ENCODE results near the gene TBC1D32.
"Not testable (repeated sequence)": the region's sequence is repeated elsewhere in the genome, so short reads cannot be mapped to it uniquely, and the experiment has no call there.

TBC1D32 gene

GRCh38 chr6:121330516-121330915, 3.8 kb downstream of the TBC1D32 start:
- DNase-seq: no peak

GRCh38 chr6:121321282-121321681, 13.0 kb downstream of the TBC1D32 start:
- no peak for DNase-seq

GRCh38 chr6:121319603-121320002, 14.7 kb downstream of the TBC1D32 start:
- no peak for DNase-seq

- DNase-seq: no peak
Observed at GRCh38 chr6:121319112-121319553, 15.1 kb downstream of the TBC1D32 start.

- no peak for DNase-seq
Observed at GRCh38 chr6:121314381-121315112, 19.7 kb downstream of the TBC1D32 start.

- DNase-seq: not testable (repeated sequence)
Observed at GRCh38 chr6:121311814-121312213, 22.5 kb downstream of the TBC1D32 start.

GRCh38 chr6:121310495-121310894, 23.8 kb downstream of the TBC1D32 start:
- DNase-seq: no peak

- no peak for DNase-seq
Observed at GRCh38 chr6:121309768-121310469, 24.4 kb downstream of the TBC1D32 start.

- no peak for DNase-seq
Observed at GRCh38 chr6:121305957-121306607, 28.2 kb downstream of the TBC1D32 start.

- DNase-seq: no peak
Observed at GRCh38 chr6:121302882-121303281, 31.4 kb downstream of the TBC1D32 start.

GRCh38 chr6:121301156-121301555, 33.1 kb downstream of the TBC1D32 start:
- not testable (repeated sequence) for DNase-seq

GRCh38 chr6:121297694-121298093, 36.6 kb downstream of the TBC1D32 start:
- no peak for DNase-seq

- no peak for DNase-seq
Observed at GRCh38 chr6:121285041-121285440, 49.2 kb downstream of the TBC1D32 start.

GRCh38 chr6:121274666-121275295, 59.5 kb downstream of the TBC1D32 start:
- no peak for DNase-seq

- no peak for DNase-seq
Observed at GRCh38 chr6:121263742-121264141, 70.5 kb downstream of the TBC1D32 start.

- DNase-seq: no peak
Observed at GRCh38 chr6:121260651-121261102, 73.6 kb downstream of the TBC1D32 start.

GRCh38 chr6:121247386-121247785, 86.9 kb downstream of the TBC1D32 start:
- no peak for DNase-seq

GRCh38 chr6:121242386-121242785, 91.9 kb downstream of the TBC1D32 start:
- DNase-seq: no peak

- no peak for DNase-seq
Observed at GRCh38 chr6:121237859-121238258, 96.4 kb downstream of the TBC1D32 start.

GRCh38 chr6:121236984-121237383, 97.3 kb downstream of the TBC1D32 start:
- DNase-seq: no peak

GRCh38 chr6:121235386-121235785, 98.9 kb downstream of the TBC1D32 start:
- DNase-seq: no peak

GRCh38 chr6:121223930-121224329, 110.3 kb downstream of the TBC1D32 start:
- DNase-seq: no peak

- DNase-seq: no peak
Observed at GRCh38 chr6:121223212-121223611, 111.1 kb downstream of the TBC1D32 start.
